GM20431 (cell line): ENCODE data around the gene COL5A2.

Source experiments
- in situ Hi-C: fragments of 300-500 bp; cut with MseI, MboI; formaldehyde crosslinking; loops from one replicate; pipeline ENCODE4 v1.15.0; 2020; ENCODE audit warnings: low sequenced_read_pairs; ENCODE audit not compliant: unreplicated experiment

Gene COL5A2

DNA sequence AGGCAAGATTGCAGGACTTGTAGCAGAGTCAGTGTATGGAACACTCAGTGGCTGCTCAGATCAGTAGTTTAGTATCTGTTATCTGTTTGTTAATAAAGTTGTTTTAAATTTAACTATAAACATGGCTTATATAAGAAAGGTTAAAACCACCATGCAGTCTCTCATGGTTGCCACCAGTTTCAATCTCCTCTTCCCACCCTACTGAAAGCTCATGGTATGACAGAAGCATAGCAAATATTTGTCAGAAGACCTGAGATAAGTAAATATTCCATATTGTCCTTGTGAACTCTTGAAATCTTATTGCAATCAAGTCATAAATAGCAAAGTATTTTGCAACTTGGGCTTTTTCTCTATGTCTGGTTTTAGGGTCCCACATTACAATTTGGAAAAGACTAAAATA is 2.1 kb upstream of the COL5A2 start:
- in situ Hi-C loops = no loop called here

GRCh38 chr2:189178726-189179569 is 613 bp downstream of the COL5A2 start:
- in situ Hi-C loops = no loop called here

GRCh38 chr2:189178054-189178453 is 1.5 kb downstream of the COL5A2 start:
- in situ Hi-C loops = no loop called here

DNA sequence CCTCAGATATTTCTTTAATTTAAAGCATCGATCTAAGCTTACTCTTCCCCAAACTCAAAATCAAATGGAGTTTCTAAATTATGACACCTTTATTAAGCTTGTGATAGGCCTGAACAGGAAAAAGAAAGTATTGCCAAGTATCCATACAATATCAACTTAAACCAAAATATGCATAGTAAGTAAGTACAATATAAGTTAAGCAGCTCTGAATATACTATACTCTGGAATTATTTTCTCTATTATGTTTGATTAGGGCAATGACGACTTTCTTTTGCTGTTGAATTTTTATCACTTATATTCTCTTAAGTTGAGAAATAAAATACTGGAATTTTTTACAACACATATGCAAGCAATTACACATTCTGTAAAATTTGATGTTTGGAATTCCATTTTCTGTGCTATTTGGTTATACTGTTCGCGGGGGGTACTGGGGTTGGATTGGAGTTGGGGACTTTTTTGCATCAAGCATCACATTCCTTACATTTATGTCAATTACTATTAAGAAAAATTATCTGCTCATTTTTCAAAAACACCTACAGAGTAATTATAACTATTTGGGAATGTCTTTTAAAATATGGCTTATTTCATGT is 2.2 kb downstream of the COL5A2 start:
- in situ Hi-C loops = no loop called here

DNA sequence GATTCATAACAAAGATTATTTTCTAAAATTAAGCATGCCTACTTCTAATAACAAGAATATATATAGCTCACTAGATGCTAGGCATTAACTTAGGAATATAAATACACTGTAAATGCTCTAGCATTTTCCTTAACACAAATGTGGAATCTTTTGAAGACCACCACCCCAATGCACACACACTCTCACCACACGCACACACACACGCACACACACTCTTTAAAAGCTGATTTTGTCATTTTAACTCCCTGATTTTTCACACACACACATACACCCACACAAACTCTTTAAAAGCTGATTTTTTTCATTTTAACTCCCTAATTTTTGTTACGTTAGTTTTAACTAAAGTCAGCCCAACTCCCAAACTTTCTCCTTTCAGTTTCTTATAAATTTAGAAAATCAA is 3.0 kb downstream of the COL5A2 start:
- in situ Hi-C loops = no loop called here

GRCh38 chr2:189175869-189176433 is 3.6 kb downstream of the COL5A2 start:
- in situ Hi-C loops = no loop called here

DNA sequence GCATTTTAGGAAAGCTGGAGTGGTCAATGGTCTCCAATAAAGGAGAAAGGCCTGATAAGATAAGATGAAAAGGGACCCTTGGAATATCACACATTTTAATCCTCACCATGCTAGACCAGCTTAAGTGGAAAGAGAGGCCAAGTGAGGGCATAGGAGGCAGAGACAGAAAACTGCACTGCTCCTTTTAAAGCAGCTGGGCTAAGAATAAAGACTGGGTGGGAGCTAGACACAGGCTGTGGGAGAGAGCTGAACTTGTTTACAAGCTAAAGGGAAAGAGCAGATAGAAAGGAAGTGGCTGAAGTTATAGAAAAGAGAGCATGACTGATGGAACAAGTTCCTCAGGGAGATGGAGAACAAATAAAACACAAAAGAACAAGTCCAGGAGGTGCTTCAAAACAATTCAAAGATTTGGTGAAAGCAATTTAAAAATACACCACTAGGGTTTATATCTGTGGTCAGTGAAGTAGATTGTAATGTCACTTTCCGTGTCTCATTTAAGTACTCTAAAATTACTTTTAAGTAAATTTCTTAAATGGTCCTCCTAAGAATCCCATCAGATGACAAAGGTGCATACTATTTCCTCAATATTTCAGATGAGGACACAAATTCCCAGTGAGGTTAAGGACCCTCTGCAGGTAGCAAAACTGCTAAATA is 7.5 kb downstream of the COL5A2 start:
- in situ Hi-C loops = no loop called here

- in situ Hi-C loops = no loop called here
Measured at GRCh38 chr2:189168856-189169499, 10.6 kb downstream of the COL5A2 start.

DNA sequence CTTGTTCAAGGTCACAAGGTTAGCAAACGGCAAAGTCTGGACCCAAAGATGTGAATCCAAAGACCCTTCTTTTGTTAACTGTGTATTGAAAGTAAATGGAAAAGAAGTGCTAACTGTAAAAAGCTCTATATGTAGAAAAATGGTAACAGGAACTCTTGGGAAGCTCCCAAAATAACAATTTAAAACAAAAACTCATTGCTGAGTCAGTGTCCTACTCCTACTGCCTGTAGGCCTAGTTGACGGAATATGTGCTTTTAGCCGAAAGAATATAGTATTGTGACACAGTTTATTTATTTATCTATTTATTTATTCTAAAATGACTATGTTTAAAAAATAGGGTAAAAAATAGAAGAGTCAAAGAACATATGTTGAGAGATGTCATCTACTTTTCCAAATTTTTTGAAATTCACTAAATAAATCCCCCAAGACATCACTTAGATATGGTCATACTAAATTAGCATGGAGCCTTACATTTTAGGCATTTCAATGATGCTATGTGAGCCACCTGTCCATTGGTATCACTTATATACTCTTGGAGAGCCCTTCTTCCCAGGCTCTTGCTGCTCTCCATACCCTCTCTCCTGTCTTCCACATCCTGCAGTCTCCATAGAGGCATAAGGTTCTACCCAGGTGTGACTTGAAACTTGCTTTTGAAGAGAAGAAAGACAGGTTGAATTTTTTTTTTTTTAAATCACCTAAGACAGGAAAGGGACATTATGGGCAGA is 13.7 kb downstream of the COL5A2 start:
- in situ Hi-C loops = no loop called here

GRCh38 chr2:189164746-189165145 is 14.8 kb downstream of the COL5A2 start:
- in situ Hi-C loops = no loop called here

GRCh38 chr2:189163889-189164288 is 15.7 kb downstream of the COL5A2 start:
- in situ Hi-C loops = no loop called here

GRCh38 chr2:189162566-189162965 is 17.0 kb downstream of the COL5A2 start:
- in situ Hi-C loops = no loop called here

GRCh38 chr2:189161894-189162293 is 17.7 kb downstream of the COL5A2 start:
- in situ Hi-C loops = no loop called here

- in situ Hi-C loops = no loop called here
Measured at GRCh38 chr2:189159717-189160116, 19.8 kb downstream of the COL5A2 start.

GRCh38 chr2:189159273-189159672 is 20.3 kb downstream of the COL5A2 start:
- in situ Hi-C loops = no loop called here

DNA sequence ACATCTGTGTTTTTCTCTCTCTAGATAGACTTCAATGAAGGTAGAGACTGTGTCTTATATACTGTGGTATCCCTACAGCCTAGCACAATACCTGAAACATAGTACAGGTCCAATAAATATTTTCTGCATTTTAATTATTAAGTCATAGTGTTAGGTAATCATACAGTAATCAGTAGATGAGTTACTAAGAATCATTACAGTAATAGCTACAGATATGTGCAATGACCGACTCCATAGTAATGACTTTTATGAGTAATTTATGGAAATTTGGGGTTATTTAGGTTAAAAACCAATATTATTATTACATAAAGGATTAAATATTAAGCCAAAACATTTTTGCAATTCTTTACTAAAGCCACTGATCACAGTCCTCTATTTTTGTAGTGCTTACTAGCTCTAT is 21.6 kb downstream of the COL5A2 start:
- in situ Hi-C loops = no loop called here

- in situ Hi-C loops = no loop called here
Measured at GRCh38 chr2:189157456-189157855, 22.1 kb downstream of the COL5A2 start.

DNA sequence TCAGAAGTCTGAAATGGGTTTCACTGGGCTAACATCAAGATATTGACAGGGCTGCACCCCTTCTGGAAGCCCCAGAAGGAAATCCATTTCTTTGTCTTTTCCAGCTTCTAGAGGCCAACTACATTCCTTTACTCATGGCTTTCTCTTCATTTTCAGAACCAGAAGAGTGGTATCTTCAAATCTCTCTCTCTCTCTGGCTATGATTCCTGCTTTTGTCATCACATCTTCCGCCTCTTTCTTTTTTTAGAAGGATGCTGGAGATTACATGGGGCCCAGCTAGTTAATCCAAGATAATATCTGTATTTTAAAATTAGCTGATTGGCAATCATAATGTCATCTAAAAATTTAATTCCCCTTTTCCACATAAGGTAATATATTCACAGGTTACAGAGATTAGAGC is 23.8 kb downstream of the COL5A2 start:
- in situ Hi-C loops = no loop called here

DNA sequence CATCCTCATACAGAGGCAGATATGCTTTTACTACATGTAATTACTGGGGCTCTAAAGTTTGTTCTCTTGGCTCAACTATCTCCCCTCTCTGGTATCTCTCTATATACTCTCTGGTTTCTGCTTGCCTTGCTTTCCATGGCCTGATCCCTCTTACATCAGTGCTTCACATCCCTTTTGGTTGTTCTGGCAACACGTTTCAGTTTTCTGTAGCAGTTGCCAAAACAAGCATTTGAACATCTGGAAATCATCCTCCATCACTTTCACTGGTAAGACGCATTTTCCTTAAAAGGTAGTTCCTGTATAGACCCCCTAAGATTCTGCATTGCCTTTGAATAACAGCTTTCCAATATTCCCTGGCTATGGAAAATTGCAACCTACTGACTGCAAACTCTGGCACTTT is 25.9 kb downstream of the COL5A2 start:
- in situ Hi-C loops = no loop called here

DNA sequence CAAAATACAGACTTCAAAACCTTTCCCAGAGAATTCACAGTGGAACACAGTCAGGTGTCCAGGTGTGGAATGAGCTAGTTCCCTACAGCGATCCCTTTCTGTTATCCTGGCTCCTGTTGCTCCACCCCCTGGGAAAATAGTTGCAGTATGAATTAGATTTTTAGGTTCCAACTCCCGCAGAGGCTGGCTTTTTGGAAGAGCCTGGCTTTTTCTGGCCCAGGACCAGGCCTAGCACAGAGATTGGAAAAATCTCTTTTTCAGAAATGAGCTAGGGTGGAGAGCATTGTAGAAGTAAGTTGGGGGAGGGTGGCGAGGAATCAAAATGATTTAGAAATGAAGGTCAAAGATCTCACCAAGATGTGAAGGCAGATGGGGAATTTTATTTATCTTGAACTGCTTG is 27.1 kb downstream of the COL5A2 start:
- in situ Hi-C loops = no loop called here
